ENCODE measurements around the gene SEMA6C. TPM values are rescaled to one million over a fixed set of nuclear protein-coding genes. Genes with fewer than 3 reads are reported as not detected.

Gene SEMA6C
- total and polyA plus RNA-seq, 10 donors, result 2.0 to 9.4 (median 4.2) TPM

DNA sequence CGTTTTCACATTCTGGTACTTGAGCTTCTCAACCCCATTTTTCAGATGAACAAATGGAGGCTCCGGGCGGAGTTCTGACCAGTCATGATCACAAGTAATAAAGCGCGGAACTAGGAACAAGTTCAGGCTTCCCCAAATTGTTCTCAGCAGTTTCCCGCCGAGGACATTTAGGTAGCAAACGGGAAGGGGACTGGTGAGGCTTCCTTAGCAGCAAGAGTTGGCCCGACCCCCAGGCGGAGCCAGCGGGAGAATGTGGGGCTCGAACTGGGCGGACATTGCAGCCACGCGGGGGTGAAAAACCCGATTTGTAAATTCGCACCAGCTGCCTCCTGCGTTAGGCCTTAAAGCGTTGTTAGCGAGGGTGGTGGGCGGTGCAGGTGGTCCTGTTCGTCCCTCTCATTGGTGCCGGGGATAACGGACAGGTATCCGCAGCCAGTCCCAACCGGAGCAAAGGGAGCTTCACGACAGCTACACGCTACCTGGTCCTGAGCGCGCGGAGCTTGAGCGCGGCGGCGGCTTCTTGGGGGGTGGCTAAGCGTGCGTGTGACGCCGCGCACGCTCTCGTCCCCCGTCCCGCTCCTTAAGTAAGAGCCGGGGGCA lies 15.3 kb downstream of the SEMA6C start:
- Histone ChIP-seq H3K9me3 (no peaks in the 10 kb centered on the region), H3K27ac (peak overlapping the region in 5 of 8 donors; percentile 40 to 66 (median 59)), H3K27me3 (replicated peaks in 1 of 7) (no peaks in the 10 kb centered on the region), H3K36me3 (no peaks in the 10 kb centered on the region), H3K4me3 (peak overlapping the region; percentile 3 to 65 (median 37)), H3K4me1 (peaks cover 0 to 23% (median 15%) of the 10 kb centered on the region in 6 donors)
- no peak for TF ChIP-seq POLR2A (IDR thresholded peaks at IDR 0.05)
- TF ChIP-seq POLR2AphosphoS5 (IDR thresholded peaks at IDR 0.05), result peak; percentile 45 to 76 (median 66)
- TF ChIP-seq CTCF (IDR thresholded peaks at IDR 0.05 in 8 of 11, conservative IDR thresholded peaks at IDR 0.05 in 3 of 11), result no peak
- intact Hi-C loops (cut with DNase I; ENCODE audit: low total_unique reads), result no loop called here
- 3 to 15% (median 5%) methylated on average over 20 to 45 of the region's 45 CpGs for WGBS, 5 donors
- peak; percentile 89 for DNase-seq

GRCh38 chr1:151128800-151129199 lies 17.6 kb downstream of the SEMA6C start:
- intact Hi-C loops (cut with DNase I; ENCODE audit: low total_unique reads), result no loop called here
- no peaks in the 10 kb centered on the region for H3K9me3 ChIP-seq
- no peak for DNase-seq
- TF ChIP-seq POLR2AphosphoS5 (IDR thresholded peaks at IDR 0.05) (no peak), CTCF (IDR thresholded peaks at IDR 0.05 in 8 of 11, conservative IDR thresholded peaks at IDR 0.05 in 3 of 11) (no peak), POLR2A (IDR thresholded peaks at IDR 0.05) (no peak)
- H3K27me3 ChIP-seq (replicated peaks in 1 of 7), result no peaks in the 10 kb centered on the region
- peaks cover 0 to 23% (median 15%) of the 10 kb centered on the region in 6 donors for H3K4me1 ChIP-seq
- H3K36me3 ChIP-seq, result peaks cover 0 to 14% (median 0%) of the 10 kb centered on the region in 6 donors
- no peak overlapping the region for H3K27ac ChIP-seq
- WGBS, 5 donors, result 84 to 89% (median 87%) methylated on average over 6 of the region's 6 CpGs
- no peak overlapping the region for H3K4me3 ChIP-seq

DNA sequence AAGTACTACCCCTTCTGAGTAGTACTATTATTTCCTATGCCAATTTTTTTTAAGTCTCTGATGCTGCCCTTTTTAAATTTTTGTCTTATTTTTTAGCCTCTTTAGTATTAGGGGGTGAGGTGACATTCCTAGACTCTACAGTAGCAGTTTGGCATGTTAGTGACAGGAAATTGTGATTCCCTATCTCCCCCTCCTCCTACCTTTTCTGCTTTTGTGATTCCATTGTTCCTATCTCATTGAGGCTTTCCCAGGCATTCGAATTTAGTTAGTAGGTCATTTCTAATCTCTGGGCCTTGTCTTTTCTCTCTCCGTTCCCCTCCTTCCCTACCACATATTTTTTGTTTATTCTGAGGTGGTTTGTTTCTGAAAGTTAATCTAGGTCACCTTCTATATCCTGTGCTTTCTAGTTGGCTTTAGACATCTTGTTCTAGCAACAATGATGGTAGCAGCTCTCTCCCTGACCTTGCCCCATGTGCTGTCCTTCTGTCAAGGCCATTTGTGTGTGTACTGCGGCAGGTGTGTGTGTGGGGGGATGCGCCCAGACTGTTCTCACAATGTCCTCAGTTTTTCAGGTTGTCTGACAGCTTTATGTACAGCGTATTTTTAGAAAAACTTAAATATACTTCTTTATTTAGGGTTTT lies 21.5 kb downstream of the SEMA6C start:
- TF ChIP-seq POLR2A (IDR thresholded peaks at IDR 0.05) (no peak), CTCF (IDR thresholded peaks at IDR 0.05 in 8 of 11, conservative IDR thresholded peaks at IDR 0.05 in 3 of 11) (no peak), POLR2AphosphoS5 (IDR thresholded peaks at IDR 0.05) (no peak)
- Histone ChIP-seq H3K27me3 (replicated peaks in 1 of 7) (no peaks in the 10 kb centered on the region), H3K36me3 (peaks cover 0 to 53% (median 9%) of the 10 kb centered on the region in 6 donors), H3K4me1 (no peaks in the 10 kb centered on the region), H3K4me3 (no peak overlapping the region), H3K9me3 (no peaks in the 10 kb centered on the region), H3K27ac (no peak overlapping the region)
- no peak for DNase-seq
- intact Hi-C loops (cut with DNase I; ENCODE audit: low total_unique reads), result no loop called here
- 83 to 88% (median 84%) methylated on average over 5 of the region's 5 CpGs for WGBS, 5 donors

DNA sequence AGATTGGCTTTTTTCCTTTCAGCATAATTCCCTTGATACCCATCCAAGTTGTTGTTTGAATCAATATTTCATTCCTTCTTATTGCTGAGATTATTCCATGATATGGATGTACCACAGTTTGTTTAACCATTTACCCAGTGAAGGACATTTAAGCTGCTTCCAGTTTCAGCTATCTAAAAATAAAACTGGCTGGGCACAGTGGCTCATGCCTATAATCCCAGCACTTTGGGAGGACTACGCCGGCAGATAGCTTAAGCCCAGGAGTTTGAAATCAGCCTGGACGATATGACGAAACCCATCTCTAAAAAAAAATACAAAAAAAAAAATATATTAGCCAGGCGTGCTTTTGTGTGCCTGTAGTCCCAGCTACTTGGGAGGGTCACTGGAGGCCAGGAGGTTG lies 32.6 kb downstream of the SEMA6C start:
- TF ChIP-seq POLR2A (IDR thresholded peaks at IDR 0.05), result no peak
- TF ChIP-seq CTCF (IDR thresholded peaks at IDR 0.05 in 8 of 11, conservative IDR thresholded peaks at IDR 0.05 in 3 of 11), result no peak
- no peak for TF ChIP-seq POLR2AphosphoS5 (IDR thresholded peaks at IDR 0.05)
- Histone ChIP-seq H3K27me3 (replicated peaks in 1 of 7) (no peaks in the 10 kb centered on the region), H3K4me1 (no peaks in the 10 kb centered on the region), H3K36me3 (peaks cover 4 to 91% (median 24%) of the 10 kb centered on the region in 6 donors), H3K9me3 (no peaks in the 10 kb centered on the region), H3K4me3 (no peak overlapping the region), H3K27ac (no peak overlapping the region)
- intact Hi-C loops (cut with DNase I; ENCODE audit: low total_unique reads), result no loop called here
- 94 to 98% (median 97%) methylated on average over 5 of the region's 5 CpGs for WGBS, 5 donors
- DNase-seq, result no peak

Measured in spleen (tissue), 11 donors.